Ishikawa (cell line): ENCODE results near the gene RESP18.

ENCODE experiments used
- CEBPB ChIP-seq: IDR thresholded peaks from 2 replicates; pipeline ENCODE4 v1.6.1; 2012
- CREB1 ChIP-seq: IDR thresholded peaks from 2 replicates; pipeline ENCODE4 v1.6.1; 2012; ENCODE audit warnings: low read depth
- EGR1 ChIP-seq: IDR thresholded peaks from 2 replicates; pipeline ENCODE4 v1.6.1; 2012
- EP300 ChIP-seq: IDR thresholded peaks from 2 replicates; pipeline ENCODE4 v1.6.1; 2012; ENCODE audit warnings: borderline replicate concordance
- FOXM1 ChIP-seq: IDR thresholded peaks from 2 replicates; pipeline ENCODE4 v1.6.1; 2012; ENCODE audit warnings: low read depth, borderline replicate concordance
- MAX ChIP-seq: IDR thresholded peaks from 2 replicates; pipeline ENCODE4 v1.6.1; 2012
- NFIC ChIP-seq: IDR thresholded peaks from 2 replicates; pipeline ENCODE4 v1.6.1; 2012
- RAD21 ChIP-seq: IDR thresholded peaks from 2 replicates; pipeline ENCODE4 v1.6.1; 2012; ENCODE audit warnings: low read depth
- TAF1 ChIP-seq: IDR thresholded peaks from 2 replicates; pipeline ENCODE4 v1.6.1; 2012; ENCODE audit warnings: low read depth, mild to moderate bottlenecking
- TCF12 ChIP-seq: IDR thresholded peaks from 2 replicates; pipeline ENCODE4 v1.6.1; 2012; ENCODE audit warnings: low read depth
- TEAD4 ChIP-seq: IDR thresholded peaks from 2 replicates; pipeline ENCODE4 v1.6.1; 2012
- USF1 ChIP-seq: IDR thresholded peaks from 2 replicates; pipeline ENCODE4 v1.6.1; 2012
- YY1 ChIP-seq: IDR thresholded peaks from 2 replicates; pipeline ENCODE4 v1.6.1; 2012; ENCODE audit warnings: low read depth
- ZBTB7A ChIP-seq: IDR thresholded peaks from 2 replicates; pipeline ENCODE4 v1.6.1; 2012; ENCODE audit warnings: low read depth
- TF ChIP-seq, protein P1 (sequence below): IDR thresholded peaks from 2 replicates; pipeline ENCODE4 v1.6.1; 2012; ENCODE audit warnings: low read depth, mild to moderate bottlenecking

RESP18 gene

DNA sequence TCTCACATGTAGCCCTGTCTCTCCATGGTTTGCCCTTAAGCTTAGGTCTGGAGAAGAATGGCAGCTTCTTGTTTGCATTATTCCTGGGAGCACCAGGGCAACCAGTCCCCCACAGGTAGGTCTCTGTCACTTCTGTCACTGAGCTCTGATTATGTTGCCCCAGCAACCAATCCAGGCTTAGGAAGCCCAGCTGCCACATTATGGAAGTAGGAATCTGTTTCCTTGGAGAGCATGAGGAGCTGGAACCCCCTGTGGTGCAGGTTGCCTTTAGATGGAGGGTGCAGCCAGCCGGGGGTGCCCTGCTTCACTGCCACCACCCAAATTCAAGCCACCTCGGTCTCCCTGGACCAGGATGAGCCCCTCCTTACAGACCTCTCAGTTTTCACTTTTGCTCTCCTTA is 4.8 kb downstream of the RESP18 start:
- TF ChIP-seq EGR1 (no peak), TEAD4 (no peak), EP300 (no peak), NFIC (no peak), ZBTB7A (no peak), TAF1 (no peak), TCF12 (no peak), USF1 (no peak)

DNA sequence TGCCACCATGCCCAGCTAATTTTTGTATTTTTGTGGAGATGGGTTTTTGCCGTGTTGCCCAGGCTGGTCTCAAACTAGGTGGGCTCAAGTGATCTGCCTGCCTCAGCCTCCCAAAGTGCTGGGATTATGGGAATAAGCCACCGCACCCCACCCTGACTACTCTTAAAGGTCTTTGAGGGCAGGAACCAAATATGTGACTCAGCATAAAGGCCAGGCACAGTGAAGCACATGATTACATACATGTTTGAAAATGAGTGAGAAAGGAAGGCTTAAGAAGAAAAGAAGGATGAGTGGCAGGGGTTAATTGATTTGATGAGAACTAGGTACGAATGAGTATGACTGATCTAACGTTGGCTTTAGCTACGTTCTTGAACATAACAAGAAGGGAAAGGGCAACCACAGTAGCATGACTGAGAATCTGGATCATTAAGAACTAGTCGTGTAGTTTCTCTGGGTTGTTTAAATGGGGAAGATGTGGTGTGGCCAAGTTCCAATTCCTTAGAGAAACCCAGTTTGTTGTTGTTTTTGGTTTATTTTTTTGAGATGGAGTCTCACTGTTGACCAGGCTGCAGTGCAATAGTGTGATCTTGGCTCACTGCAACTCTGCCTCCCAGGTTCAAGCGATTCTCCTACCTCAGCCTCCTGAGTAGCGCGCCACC is 6.8 kb downstream of the RESP18 start:
- TF ChIP-seq NFIC (no peak), CREB1 (no peak), YY1 (no peak), TCF12 (no peak), FOXM1 (no peak), CEBPB (no peak), RAD21 (no peak), ZBTB7A (no peak), MAX (no peak), TAF1 (no peak), EGR1 (no peak), TEAD4 (no peak), USF1 (no peak), EP300 (no peak)
- TF ChIP-seq, protein P1, sequence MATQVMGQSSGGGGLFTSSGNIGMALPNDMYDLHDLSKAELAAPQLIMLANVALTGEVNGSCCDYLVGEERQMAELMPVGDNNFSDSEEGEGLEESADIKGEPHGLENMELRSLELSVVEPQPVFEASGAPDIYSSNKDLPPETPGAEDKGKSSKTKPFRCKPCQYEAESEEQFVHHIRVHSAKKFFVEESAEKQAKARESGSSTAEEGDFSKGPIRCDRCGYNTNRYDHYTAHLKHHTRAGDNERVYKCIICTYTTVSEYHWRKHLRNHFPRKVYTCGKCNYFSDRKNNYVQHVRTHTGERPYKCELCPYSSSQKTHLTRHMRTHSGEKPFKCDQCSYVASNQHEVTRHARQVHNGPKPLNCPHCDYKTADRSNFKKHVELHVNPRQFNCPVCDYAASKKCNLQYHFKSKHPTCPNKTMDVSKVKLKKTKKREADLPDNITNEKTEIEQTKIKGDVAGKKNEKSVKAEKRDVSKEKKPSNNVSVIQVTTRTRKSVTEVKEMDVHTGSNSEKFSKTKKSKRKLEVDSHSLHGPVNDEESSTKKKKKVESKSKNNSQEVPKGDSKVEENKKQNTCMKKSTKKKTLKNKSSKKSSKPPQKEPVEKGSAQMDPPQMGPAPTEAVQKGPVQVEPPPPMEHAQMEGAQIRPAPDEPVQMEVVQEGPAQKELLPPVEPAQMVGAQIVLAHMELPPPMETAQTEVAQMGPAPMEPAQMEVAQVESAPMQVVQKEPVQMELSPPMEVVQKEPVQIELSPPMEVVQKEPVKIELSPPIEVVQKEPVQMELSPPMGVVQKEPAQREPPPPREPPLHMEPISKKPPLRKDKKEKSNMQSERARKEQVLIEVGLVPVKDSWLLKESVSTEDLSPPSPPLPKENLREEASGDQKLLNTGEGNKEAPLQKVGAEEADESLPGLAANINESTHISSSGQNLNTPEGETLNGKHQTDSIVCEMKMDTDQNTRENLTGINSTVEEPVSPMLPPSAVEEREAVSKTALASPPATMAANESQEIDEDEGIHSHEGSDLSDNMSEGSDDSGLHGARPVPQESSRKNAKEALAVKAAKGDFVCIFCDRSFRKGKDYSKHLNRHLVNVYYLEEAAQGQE = no peak

DNA sequence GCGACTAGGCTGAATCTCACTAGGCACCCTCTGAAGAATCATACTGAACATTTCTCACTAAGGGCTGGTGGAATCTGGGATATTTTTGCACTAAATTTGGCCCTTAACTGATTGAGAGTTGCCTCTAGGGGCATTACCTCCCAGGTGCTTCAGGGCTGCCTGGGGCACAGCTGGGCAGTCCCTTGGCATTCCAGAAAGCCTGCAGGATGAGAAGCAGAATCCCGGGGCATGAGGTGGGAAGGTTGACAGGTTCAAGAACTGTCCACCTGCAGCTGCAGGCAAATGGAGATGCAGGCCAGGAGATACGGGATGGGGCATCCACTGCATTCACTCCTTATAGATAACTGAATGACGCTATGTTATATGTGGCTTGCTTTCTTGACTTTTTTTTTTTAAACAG is 7.4 kb downstream of the RESP18 start:
- no peak for TF ChIP-seq NFIC
- TF ChIP-seq CREB1 = no peak
- TF ChIP-seq USF1 = no peak
- TF ChIP-seq FOXM1 = no peak
- TF ChIP-seq RAD21 = no peak
- TF ChIP-seq CEBPB = no peak
- no peak for TF ChIP-seq TEAD4
- no peak for TF ChIP-seq TCF12
- TF ChIP-seq TAF1 = no peak
- TF ChIP-seq YY1 = no peak
- TF ChIP-seq, protein P1 = no peak
- TF ChIP-seq EGR1 = no peak
- no peak for TF ChIP-seq ZBTB7A
- no peak for TF ChIP-seq EP300
- TF ChIP-seq MAX = no peak

DNA sequence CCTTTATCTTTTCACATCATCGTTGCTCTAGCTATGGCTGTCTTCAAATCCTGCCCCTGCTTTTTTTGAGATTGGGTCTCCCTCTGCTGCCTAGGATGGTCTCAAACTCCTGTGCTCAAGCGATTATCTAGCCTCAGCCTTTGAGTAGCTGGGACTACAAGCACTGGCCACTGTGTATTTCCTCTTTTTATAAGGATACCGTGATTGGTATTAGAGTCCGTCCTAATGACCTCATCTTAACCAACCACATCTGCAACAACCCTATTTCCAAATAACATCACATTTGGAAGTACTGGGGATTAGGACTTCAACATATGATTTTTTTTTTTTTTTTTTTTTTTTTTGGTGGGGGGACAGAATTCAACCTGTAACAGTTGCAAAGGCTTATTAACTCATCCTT is 9.1 kb downstream of the RESP18 start:
- TF ChIP-seq USF1 (no peak), TEAD4 (no peak), TCF12 (no peak), CEBPB (no peak), MAX (no peak), TAF1 (no peak), YY1 (no peak), RAD21 (no peak), EGR1 (no peak), EP300 (no peak), ZBTB7A (no peak), CREB1 (no peak), NFIC (no peak)
- TF ChIP-seq, protein P1 = no peak
